Astrocyte of the cerebellum (primary cell): ENCODE measurements around the gene ANKEF1.

Experiments used
- DNase-seq: peaks from one replicate; pipeline ENCODE4 v3.0.0-alpha.2; 2011; ENCODE audit warnings: low read depth
- H3K4me3 ChIP-seq: 2 replicates; pipeline ENCODE4 v1.5.1; 2011; ENCODE audit warnings: mild to moderate bottlenecking, low read depth, low read length, moderate library complexity
- in situ Hi-C: cut with HindIII; loops from 2 replicates; pipeline ENCODE4 v1.10.0; 2017; ENCODE audit warnings: low sequenced_read_pairs
- TF ChIP-seq, protein P1 (sequence below): IDR thresholded peaks from 2 replicates; pipeline ENCODE4 v1.5.1; 2012; ENCODE audit warnings: low read length, low read depth, moderate library complexity, mild to moderate bottlenecking; ENCODE audit errors: missing control alignments

ANKEF1 gene

DNA sequence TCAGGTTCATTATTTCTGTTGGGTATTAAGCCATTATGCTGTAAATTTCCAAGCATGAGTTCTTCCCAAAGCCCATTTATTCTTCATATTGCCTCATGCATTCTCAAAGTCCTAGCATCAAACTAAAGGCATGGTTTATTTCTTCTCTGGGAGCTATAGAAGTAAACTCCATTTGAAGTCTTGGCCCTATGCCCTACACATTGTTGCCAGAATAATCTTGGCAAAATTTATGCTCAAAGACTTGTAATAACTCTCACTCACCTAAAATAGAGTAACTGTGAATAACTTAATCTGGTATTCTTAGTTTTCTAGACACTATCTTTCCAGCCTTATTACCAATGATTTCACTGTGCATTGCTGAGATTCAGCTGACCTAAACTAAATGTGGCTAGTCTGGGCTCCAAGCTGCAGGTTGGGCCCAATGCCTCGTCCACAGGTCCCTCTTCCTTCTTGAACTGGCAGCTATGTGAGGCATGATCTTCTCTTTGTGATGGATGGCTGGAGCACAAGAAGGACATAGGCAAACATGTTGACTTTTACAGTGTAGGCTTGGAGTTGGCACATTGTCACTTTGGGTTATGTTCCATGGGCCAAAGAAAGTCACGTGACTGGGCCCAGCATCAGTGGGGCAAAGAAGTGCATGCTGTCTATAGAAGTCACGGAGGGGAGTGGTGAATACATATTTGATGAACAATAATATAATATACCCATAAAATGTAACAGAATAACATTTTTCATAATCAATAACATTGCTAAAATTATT lies 39.1 kb upstream of the ANKEF1 start:
- DNase-seq: no peak
- no peak overlapping the region for H3K4me3 ChIP-seq
- TF ChIP-seq, protein P1, sequence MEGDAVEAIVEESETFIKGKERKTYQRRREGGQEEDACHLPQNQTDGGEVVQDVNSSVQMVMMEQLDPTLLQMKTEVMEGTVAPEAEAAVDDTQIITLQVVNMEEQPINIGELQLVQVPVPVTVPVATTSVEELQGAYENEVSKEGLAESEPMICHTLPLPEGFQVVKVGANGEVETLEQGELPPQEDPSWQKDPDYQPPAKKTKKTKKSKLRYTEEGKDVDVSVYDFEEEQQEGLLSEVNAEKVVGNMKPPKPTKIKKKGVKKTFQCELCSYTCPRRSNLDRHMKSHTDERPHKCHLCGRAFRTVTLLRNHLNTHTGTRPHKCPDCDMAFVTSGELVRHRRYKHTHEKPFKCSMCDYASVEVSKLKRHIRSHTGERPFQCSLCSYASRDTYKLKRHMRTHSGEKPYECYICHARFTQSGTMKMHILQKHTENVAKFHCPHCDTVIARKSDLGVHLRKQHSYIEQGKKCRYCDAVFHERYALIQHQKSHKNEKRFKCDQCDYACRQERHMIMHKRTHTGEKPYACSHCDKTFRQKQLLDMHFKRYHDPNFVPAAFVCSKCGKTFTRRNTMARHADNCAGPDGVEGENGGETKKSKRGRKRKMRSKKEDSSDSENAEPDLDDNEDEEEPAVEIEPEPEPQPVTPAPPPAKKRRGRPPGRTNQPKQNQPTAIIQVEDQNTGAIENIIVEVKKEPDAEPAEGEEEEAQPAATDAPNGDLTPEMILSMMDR: no peak
- in situ Hi-C loops: loop anchor here (25.0 kb wide), 1 partner anchor 417 kb away; no protein-coding TSS in a partner anchor

DNA sequence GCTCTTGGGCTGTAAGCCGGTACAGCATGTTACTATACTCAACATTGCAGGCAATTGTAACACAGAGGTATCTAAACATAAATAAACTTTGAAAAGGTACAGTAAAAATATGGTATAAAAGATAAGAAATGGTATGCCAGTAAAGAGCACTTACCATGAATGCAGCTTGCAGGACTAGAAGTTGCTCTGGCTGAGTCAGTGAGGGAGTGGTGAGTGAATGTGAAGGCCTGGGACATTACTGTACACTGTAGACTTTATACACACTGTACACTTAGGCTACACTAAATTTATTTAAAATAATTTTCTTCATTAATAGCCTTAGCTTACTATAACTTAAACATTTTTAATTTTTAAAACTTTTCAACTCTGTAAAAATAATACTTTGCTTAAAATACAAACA lies 37.8 kb upstream of the ANKEF1 start:
- TF ChIP-seq, protein P1: no peak
- H3K4me3 ChIP-seq: no peak overlapping the region
- in situ Hi-C loops: loop anchor here (25.0 kb wide), 1 partner anchor 415 kb away; no protein-coding TSS in a partner anchor
- DNase-seq: no peak

DNA sequence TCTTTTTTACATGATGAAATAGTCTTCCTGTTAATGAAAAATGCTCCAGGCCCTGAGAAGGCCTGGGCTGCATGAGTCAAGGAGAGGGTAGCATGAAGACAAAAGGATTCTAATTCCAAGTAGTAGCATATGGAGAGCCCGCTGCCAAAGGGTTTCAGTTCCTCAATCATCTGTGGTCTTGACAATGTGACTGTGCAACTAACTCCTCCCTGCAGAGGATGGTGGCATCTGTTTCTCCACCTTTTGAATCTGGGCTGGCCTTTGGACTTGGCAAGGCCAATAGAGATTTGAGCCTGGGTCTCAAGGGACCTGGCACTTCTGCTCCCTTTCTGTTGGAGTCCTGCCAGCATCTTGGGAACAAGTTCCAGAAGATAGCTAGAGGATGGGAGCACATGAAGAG lies 35.1 kb upstream of the ANKEF1 start:
- in situ Hi-C loops: loop anchor here (25.0 kb wide), 1 partner anchor 413 kb away; no protein-coding TSS in a partner anchor
- TF ChIP-seq, protein P1: no peak
- no peak for DNase-seq
- no peak overlapping the region for H3K4me3 ChIP-seq

DNA sequence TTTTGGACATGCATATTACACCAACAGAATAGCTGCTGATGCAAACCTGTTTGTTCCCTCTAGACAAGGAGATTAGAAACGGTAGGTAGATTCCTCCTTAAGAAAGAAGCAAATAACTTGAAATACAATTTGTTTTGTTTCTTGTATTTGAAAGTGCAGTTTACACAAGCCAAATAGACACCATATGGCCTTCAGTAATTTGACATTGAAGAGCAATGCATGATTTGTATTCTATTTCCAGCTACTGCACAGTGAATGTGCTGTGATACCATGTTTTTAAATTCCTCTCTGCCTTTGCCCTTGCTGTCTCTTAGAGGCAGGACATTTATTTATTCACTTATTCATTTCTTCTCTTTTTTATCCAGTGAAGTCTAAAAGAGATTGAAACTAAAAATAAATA lies 31.9 kb upstream of the ANKEF1 start:
- TF ChIP-seq, protein P1: no peak
- H3K4me3 ChIP-seq: no peak overlapping the region
- no peak for DNase-seq
- in situ Hi-C loops: no loop called here

DNA sequence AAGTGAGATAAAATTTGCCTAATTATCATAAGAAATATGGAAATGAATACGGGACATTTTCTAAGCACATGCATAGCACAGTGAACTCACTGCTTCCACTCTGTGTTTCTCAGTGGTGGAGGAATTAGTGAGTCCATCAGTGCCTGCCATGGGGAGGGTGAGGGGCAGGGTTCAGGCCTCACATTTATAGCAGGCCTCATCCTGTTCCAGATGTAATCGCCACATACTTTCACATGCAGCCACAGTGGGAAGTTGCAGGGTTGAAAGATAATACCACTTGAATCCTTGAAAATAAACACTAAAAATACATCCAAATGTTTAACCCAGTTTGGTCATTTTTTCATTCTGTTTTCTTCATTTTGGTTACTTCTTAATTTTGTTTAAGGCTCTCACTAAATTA lies 29.9 kb upstream of the ANKEF1 start:
- in situ Hi-C loops: no loop called here
- DNase-seq: no peak
- TF ChIP-seq, protein P1: no peak
- H3K4me3 ChIP-seq: no peak overlapping the region

DNA sequence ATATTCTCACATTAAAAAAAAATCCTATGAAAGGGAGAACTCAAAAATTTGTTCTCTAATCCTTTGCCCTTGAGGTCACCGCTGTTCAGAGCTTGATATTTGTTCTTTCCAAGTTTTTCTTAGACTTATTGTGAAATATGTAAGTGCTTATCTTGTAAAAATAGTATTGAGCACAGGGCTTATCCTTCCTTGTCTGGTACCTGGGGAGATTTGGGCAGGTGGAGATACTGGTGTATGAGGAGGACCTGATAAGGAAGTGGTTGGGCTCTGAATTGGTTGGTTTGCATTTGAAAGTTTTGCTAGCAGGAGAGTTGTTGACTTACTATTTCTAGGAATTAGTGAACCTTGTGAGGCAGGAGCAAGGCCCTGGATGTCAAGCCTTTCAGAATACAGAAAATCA lies 28.9 kb upstream of the ANKEF1 start:
- H3K4me3 ChIP-seq: no peak overlapping the region
- in situ Hi-C loops: no loop called here
- TF ChIP-seq, protein P1: no peak
- DNase-seq: no peak
